ENCODE measurements around the gene CENPW.

- TF ChIP-seq TCF7L2 (IDR thresholded peaks at IDR 0.05; ENCODE audit: low read depth, low read length) (no peak), CTCF (IDR thresholded peaks at IDR 0.05) (no peak)
These were observed 32.1 kb upstream of the CENPW start for GRCh38 chr6:126307849-126308248.
